ENCODE data around the gene DLGAP3.

DNA sequence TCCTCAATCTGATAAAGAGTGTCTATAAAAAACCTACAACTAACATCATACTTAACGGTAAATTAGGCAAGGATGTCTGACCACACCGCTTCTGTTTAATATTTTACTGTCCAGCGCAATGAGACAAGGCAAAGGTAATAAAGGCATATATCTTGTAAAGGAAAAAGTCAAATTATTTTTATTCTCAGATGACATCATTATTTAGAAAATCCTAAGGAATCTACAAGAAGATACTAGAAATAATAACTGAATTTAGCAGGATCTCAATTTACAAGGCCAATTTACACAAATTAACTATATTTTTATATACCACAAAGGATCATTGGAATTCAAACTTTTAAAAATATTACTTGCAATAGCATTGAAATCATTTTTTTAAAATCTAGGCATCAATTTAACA is 107.2 kb downstream of the DLGAP3 start:
- TF ChIP-seq JUND (IDR thresholded peaks at IDR 0.05): no peak
- TF ChIP-seq, protein P1, sequence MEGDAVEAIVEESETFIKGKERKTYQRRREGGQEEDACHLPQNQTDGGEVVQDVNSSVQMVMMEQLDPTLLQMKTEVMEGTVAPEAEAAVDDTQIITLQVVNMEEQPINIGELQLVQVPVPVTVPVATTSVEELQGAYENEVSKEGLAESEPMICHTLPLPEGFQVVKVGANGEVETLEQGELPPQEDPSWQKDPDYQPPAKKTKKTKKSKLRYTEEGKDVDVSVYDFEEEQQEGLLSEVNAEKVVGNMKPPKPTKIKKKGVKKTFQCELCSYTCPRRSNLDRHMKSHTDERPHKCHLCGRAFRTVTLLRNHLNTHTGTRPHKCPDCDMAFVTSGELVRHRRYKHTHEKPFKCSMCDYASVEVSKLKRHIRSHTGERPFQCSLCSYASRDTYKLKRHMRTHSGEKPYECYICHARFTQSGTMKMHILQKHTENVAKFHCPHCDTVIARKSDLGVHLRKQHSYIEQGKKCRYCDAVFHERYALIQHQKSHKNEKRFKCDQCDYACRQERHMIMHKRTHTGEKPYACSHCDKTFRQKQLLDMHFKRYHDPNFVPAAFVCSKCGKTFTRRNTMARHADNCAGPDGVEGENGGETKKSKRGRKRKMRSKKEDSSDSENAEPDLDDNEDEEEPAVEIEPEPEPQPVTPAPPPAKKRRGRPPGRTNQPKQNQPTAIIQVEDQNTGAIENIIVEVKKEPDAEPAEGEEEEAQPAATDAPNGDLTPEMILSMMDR (IDR thresholded peaks at IDR 0.05; ENCODE audit: low read depth, low read length, missing input control): no peak
- TF ChIP-seq HNF4G (IDR thresholded peaks at IDR 0.05): no peak
- no peak for TF ChIP-seq GABPA (IDR thresholded peaks at IDR 0.05 in 1 of 2, conservative IDR thresholded peaks at IDR 0.05 in 1 of 2)
- TF ChIP-seq TAF1 (conservative IDR thresholded peaks at IDR 0.05): no peak
- TF ChIP-seq, protein P2, sequence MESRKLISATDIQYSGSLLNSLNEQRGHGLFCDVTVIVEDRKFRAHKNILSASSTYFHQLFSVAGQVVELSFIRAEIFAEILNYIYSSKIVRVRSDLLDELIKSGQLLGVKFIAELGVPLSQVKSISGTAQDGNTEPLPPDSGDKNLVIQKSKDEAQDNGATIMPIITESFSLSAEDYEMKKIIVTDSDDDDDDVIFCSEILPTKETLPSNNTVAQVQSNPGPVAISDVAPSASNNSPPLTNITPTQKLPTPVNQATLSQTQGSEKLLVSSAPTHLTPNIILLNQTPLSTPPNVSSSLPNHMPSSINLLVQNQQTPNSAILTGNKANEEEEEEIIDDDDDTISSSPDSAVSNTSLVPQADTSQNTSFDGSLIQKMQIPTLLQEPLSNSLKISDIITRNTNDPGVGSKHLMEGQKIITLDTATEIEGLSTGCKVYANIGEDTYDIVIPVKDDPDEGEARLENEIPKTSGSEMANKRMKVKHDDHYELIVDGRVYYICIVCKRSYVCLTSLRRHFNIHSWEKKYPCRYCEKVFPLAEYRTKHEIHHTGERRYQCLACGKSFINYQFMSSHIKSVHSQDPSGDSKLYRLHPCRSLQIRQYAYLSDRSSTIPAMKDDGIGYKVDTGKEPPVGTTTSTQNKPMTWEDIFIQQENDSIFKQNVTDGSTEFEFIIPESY (IDR thresholded peaks at IDR 0.05): no peak
- no peak for TF ChIP-seq YY1 (IDR thresholded peaks at IDR 0.05)

All from liver (tissue), 3 donors.